Upper lobe of left lung (tissue), 4 donors: ENCODE results near the gene NSUN4.

Experiments used
- EP300 ChIP-seq, 4 donors: sonication (generic); formaldehyde crosslinking; IDR thresholded peaks; one replicate each; pipeline ENCODE4 v1.5.1; 2017; ENCODE audit warnings: antibody characterized with exemption in 4 of 4, control low read depth in 2 of 4
- POLR2A ChIP-seq, 4 donors: fragments of 450-650 bp; IDR thresholded peaks; one replicate each; pipeline ENCODE4 v1.5.1; 2016 to 2017; ENCODE audit warnings: antibody characterized with exemption in 4 of 4, mild to moderate bottlenecking in 2 of 4
- TF ChIP-seq, protein P1 (sequence below), 6 experiments: fragments of 450-650 bp in 4 of 6; fragments of 200-600 bp in 2 of 6; sonication (generic) in 2 of 6; IDR thresholded peaks; one replicate each; pipeline ENCODE4 v1.5.1; 2016 to 2019; ENCODE audit warnings: antibody characterized with exemption in 6 of 6

DNA sequence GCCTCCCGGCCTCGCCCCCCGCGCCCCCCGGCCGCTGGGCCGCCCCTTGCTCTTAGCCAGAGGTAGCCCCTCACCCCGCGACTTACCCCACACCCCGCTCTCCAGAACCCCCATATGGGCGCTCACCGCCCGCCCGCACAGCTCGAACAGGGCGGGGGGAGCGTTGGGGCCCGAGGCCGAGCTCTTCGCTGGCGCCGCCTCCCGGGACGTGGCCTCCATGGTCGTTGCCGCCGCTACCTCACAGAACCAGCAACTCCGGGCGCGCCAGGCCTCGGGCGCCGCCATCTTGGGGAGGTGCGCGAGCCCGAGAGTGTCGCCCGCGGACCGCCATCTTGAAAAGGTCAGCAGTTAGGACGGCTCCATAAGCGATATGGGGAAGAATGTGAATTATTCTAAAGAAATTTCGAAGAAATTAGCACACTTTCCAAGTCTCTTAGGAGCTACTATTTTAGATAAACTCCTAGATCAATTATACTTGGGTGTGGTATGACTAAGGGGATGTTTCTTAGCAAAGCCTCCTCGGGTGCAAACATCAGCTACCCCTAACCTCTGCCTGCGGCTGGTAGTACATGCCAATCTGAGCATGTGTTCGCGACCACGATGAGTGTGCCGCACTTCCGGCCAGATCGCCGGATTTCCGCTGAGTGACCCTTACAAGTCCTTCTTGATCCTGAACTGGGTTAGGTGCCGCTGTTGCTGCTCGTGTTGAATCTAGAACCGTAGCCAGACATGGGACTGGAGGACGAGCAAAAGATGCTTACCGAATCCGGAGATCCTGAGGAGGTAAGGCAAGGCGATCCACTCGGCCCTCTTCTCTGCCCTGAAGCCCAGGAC lies 37.4 kb upstream of the NSUN4 start, which contains the start of the genes LRRC41 and UQCRH:
- TF ChIP-seq, protein P1, sequence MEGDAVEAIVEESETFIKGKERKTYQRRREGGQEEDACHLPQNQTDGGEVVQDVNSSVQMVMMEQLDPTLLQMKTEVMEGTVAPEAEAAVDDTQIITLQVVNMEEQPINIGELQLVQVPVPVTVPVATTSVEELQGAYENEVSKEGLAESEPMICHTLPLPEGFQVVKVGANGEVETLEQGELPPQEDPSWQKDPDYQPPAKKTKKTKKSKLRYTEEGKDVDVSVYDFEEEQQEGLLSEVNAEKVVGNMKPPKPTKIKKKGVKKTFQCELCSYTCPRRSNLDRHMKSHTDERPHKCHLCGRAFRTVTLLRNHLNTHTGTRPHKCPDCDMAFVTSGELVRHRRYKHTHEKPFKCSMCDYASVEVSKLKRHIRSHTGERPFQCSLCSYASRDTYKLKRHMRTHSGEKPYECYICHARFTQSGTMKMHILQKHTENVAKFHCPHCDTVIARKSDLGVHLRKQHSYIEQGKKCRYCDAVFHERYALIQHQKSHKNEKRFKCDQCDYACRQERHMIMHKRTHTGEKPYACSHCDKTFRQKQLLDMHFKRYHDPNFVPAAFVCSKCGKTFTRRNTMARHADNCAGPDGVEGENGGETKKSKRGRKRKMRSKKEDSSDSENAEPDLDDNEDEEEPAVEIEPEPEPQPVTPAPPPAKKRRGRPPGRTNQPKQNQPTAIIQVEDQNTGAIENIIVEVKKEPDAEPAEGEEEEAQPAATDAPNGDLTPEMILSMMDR (IDR thresholded peaks at IDR 0.05), result no peak
- TF ChIP-seq EP300 (IDR thresholded peaks at IDR 0.05) (peak in 1 of 4 donors; percentile 83), POLR2A (IDR thresholded peaks at IDR 0.05) (peak in 3 of 4 donors; percentile 74 to 93 (median 89))
